RWPE2 (cell line): Measurements from ENCODE around the gene SLAMF1.

Experiments
- ATAC-seq: fragments of 200-7000 bp; cut with Tn5 transposase; 3 replicates; pipeline ENCODE4 v1.9.1; 2021; ENCODE audit warnings: low read depth
- DNase-seq: peaks from one replicate; pipeline ENCODE4 v3.0.0-alpha.2; 2020; ENCODE audit warnings: low spot score
- H3K27ac ChIP-seq: fragments of 450-650 bp; 2 replicates; pipeline ENCODE4 v1.5.1; 2017; ENCODE audit warnings: mild to moderate bottlenecking; ENCODE audit not compliant: poor library complexity, severe bottlenecking
- H3K27me3 ChIP-seq: fragments of 250-450 bp; sonication (Bioruptor Pico); 2 replicates; pipeline ENCODE4 v1.5.1; 2021; ENCODE audit warnings: mild to moderate bottlenecking, moderate library complexity; ENCODE audit not compliant: insufficient read depth, poor library complexity, severe bottlenecking
- H3K36me3 ChIP-seq: fragments of 250-450 bp; sonication (Bioruptor Pico); 2 replicates; pipeline ENCODE4 v1.5.1; 2020; ENCODE audit warnings: low read depth, mild to moderate bottlenecking, moderate library complexity
- H3K4me1 ChIP-seq: fragments of 250-450 bp; sonication (Bioruptor Pico); 2 replicates; pipeline ENCODE4 v1.5.1; 2021; ENCODE audit warnings: mild to moderate bottlenecking, moderate library complexity; ENCODE audit not compliant: insufficient read depth, poor library complexity, severe bottlenecking
- H3K4me3 ChIP-seq: fragments of 250-450 bp; sonication (Bioruptor Pico); 2 replicates; pipeline ENCODE4 v1.5.1; 2021; ENCODE audit warnings: mild to moderate bottlenecking, moderate library complexity; ENCODE audit not compliant: severe bottlenecking
- H3K9me3 ChIP-seq: fragments of 250-450 bp; sonication (Bioruptor Pico); 2 replicates; pipeline ENCODE4 v1.5.1; 2021; ENCODE audit warnings: mild to moderate bottlenecking, moderate library complexity; ENCODE audit not compliant: severe bottlenecking
- TF ChIP-seq, protein P1 (sequence below): fragments of 450-650 bp; IDR thresholded peaks from one replicate; pipeline ENCODE4 v1.5.1; 2017; ENCODE audit warnings: mild to moderate bottlenecking, moderate library complexity; ENCODE audit not compliant: poor library complexity, severe bottlenecking

SLAMF1 gene

DNA sequence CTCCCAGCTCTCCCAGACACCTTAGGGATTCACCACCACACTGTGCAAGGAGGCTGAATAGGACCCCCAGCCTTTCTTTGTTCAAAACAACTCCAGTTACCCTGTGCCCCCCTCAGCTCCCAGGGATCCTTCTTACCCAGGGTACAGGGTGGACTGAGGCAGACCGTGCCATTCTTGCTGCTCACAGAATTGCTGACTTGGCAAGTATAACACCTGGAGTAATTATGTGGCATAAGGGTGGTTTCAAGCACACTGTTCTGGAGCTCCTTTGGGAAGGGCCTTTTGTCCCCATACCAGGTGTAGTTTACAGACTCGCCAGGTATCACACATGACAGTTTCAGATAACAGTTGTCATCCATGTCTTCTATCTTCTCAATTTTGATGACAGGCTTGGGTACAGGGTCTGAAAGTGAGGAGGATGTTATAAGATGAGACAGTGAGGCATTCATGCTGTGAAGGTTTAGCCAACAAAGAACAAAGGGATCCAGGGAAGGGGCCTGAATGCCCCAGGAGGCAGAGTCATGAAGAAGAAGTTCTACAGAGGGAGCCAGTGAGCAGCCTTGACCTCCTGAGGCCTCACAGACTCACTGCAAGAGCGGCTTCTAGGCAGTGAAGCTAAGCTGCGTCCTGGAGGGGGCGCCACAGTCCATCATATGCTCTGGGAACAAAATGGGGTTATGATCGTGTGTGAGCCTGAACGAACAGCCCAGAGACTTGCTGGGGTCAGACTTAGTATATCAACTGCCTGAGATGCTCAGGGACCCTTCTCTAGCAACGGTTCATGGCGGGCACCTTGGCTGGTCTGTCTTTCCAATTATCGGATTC is 34.4 kb upstream of the SLAMF1 start:
- Histone ChIP-seq H3K4me1 (no peaks in the 10 kb centered on the region), H3K27me3 (no peaks in the 10 kb centered on the region), H3K9me3 (no peaks in the 10 kb centered on the region), H3K4me3 (no peak overlapping the region), H3K36me3 (no peaks in the 10 kb centered on the region), H3K27ac (no peak overlapping the region)
- ATAC-seq (peak; percentile 42; the same call in 1 of the 3 replicates), DNase-seq (no peak)
- TF ChIP-seq, protein P1, sequence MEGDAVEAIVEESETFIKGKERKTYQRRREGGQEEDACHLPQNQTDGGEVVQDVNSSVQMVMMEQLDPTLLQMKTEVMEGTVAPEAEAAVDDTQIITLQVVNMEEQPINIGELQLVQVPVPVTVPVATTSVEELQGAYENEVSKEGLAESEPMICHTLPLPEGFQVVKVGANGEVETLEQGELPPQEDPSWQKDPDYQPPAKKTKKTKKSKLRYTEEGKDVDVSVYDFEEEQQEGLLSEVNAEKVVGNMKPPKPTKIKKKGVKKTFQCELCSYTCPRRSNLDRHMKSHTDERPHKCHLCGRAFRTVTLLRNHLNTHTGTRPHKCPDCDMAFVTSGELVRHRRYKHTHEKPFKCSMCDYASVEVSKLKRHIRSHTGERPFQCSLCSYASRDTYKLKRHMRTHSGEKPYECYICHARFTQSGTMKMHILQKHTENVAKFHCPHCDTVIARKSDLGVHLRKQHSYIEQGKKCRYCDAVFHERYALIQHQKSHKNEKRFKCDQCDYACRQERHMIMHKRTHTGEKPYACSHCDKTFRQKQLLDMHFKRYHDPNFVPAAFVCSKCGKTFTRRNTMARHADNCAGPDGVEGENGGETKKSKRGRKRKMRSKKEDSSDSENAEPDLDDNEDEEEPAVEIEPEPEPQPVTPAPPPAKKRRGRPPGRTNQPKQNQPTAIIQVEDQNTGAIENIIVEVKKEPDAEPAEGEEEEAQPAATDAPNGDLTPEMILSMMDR: peak; percentile 29

GRCh38 chr1:160680399-160680798 is 33.6 kb upstream of the SLAMF1 start:
- no peak overlapping the region for H3K4me3 ChIP-seq
- H3K9me3 ChIP-seq: no peaks in the 10 kb centered on the region
- H3K27ac ChIP-seq: no peak overlapping the region
- no peaks in the 10 kb centered on the region for H3K36me3 ChIP-seq
- ATAC-seq (no peak), DNase-seq (no peak)
- TF ChIP-seq, protein P1: no peak
- H3K4me1 ChIP-seq: no peaks in the 10 kb centered on the region
- no peaks in the 10 kb centered on the region for H3K27me3 ChIP-seq

DNA sequence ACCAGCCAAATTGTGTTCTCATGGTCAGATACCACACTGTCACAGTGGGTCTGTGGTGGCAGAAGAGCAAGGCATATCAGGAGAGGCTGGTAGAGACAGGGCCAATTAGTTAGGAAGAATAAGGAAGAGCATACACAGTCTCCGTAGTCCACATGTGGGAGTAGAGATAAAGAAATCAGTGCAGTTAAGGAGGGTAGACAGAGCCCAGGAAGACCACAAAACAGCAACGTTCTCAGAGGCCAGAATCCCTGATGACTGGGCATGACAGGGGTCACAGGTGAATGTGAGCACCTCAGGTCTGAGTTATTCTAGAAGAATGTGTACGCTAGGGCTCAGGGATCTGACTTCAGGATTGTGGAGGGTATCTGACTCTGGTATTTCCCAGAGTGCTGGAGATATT is 33.0 kb upstream of the SLAMF1 start:
- Histone ChIP-seq H3K4me1 (no peaks in the 10 kb centered on the region), H3K9me3 (no peaks in the 10 kb centered on the region), H3K36me3 (no peaks in the 10 kb centered on the region), H3K27me3 (no peaks in the 10 kb centered on the region), H3K27ac (no peak overlapping the region), H3K4me3 (no peak overlapping the region)
- DNase-seq (no peak), ATAC-seq (no peak)
- TF ChIP-seq, protein P1: no peak

- no peak for ATAC-seq
- TF ChIP-seq, protein P1: no peak
- Histone ChIP-seq H3K9me3 (no peaks in the 10 kb centered on the region), H3K27ac (no peak overlapping the region), H3K27me3 (peaks cover 3% of the 10 kb centered on the region), H3K36me3 (no peaks in the 10 kb centered on the region), H3K4me3 (no peak overlapping the region), H3K4me1 (no peaks in the 10 kb centered on the region)
- no peak for DNase-seq
These were observed 30.2 kb upstream of the SLAMF1 start for GRCh38 chr1:160676869-160677597.
